ENCODE data around the gene SEL1L2.

Gene SEL1L2

DNA sequence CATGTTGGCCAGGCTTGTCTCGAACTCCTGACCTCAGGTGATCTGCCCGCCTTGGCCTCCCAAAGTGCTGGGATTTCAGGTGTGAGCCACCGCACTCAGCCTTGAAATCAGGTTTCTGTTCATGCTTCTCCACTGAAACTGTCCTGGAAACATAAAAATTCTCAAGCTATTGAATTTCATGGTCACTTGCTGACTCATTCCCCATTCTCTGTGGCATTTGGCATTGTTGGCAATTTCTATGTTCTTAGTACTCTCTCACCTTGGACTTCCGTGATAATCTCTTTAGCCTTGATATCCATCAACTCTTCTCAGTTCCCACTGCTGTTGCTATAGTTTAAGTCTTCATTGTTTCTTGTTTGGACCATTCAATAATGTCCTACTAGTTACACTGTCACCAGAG lies 6.2 kb downstream of the SEL1L2 start:
- H2AFZ ChIP-seq (ENCODE audit: low read depth), result no peak overlapping the region
- no peak overlapping the region for H3K4me2 ChIP-seq
- H4K20me1 ChIP-seq (ENCODE audit: insufficient read depth), result no peaks in the 10 kb centered on the region
- H3K79me2 ChIP-seq (ENCODE audit: insufficient read depth, low read depth), result no peaks in the 10 kb centered on the region
- no peaks in the 10 kb centered on the region for H3K36me3 ChIP-seq (ENCODE audit: insufficient read depth)
- TF ChIP-seq, protein P1, sequence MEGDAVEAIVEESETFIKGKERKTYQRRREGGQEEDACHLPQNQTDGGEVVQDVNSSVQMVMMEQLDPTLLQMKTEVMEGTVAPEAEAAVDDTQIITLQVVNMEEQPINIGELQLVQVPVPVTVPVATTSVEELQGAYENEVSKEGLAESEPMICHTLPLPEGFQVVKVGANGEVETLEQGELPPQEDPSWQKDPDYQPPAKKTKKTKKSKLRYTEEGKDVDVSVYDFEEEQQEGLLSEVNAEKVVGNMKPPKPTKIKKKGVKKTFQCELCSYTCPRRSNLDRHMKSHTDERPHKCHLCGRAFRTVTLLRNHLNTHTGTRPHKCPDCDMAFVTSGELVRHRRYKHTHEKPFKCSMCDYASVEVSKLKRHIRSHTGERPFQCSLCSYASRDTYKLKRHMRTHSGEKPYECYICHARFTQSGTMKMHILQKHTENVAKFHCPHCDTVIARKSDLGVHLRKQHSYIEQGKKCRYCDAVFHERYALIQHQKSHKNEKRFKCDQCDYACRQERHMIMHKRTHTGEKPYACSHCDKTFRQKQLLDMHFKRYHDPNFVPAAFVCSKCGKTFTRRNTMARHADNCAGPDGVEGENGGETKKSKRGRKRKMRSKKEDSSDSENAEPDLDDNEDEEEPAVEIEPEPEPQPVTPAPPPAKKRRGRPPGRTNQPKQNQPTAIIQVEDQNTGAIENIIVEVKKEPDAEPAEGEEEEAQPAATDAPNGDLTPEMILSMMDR (conservative IDR thresholded peaks at IDR 0.05; ENCODE audit: low read depth, low read length), result no peak
- no peak overlapping the region for H3K9ac ChIP-seq
- H3K27ac ChIP-seq, result no peak overlapping the region
- H3K4me3 ChIP-seq (IDR thresholded peaks at IDR 0.05; ENCODE audit: insufficient read depth, low read depth, low read length), result no peak overlapping the region
- H3K27me3 ChIP-seq (ENCODE audit: insufficient read depth, low read depth), result no peaks in the 10 kb centered on the region
- no peaks in the 10 kb centered on the region for H3K4me1 ChIP-seq (ENCODE audit: low read depth, poor library complexity, severe bottlenecking)

DNA sequence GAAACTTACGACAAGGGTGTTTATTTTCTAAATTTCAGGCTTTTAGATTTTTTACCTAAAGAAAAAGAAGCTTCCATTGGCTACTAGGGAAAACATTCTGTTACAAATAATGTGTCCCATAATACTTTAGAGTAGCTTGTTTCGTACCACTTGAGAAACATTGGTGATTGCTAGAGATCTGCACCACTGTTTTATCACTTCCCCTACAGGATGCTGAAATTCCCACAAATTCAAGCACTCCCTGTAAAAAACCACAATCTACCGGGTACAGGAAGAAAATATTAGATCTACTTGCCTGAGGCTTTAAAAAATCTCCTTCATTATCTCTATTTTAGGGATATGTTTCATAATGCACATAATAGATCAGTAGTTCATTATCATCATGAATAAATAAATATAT lies 29.9 kb downstream of the SEL1L2 start:
- Histone ChIP-seq H3K4me2 (no peak overlapping the region), H3K27me3 (ENCODE audit: insufficient read depth, low read depth) (no peaks in the 10 kb centered on the region), H3K36me3 (ENCODE audit: insufficient read depth) (no peaks in the 10 kb centered on the region), H3K27ac (no peak overlapping the region), H3K79me2 (ENCODE audit: insufficient read depth, low read depth) (no peaks in the 10 kb centered on the region), H4K20me1 (ENCODE audit: insufficient read depth) (no peaks in the 10 kb centered on the region), H2AFZ (ENCODE audit: low read depth) (no peak overlapping the region), H3K4me3 (IDR thresholded peaks at IDR 0.05; ENCODE audit: insufficient read depth, low read depth, low read length) (no peak overlapping the region), H3K9ac (no peak overlapping the region), H3K4me1 (ENCODE audit: low read depth, poor library complexity, severe bottlenecking) (no peaks in the 10 kb centered on the region)
- TF ChIP-seq, protein P1 (conservative IDR thresholded peaks at IDR 0.05; ENCODE audit: low read depth, low read length), result no peak

DNA sequence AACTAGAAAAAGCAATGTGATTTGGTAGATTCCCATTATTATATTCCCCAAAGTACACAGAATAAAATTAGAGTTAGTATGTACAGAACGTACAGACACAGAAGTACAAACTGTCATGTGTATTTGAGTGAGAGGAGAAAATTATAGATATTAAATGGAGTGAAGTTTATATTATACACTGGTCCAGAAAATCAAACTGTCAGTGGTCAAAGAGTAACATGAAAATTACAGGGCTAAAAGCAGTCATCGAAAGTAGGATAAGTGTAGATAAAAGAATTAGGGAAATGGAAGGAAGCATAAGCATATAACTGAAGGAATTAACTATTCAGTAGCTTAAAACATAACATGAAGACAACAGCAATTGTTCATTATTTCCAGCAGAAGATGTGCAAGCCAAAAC lies 30.3 kb downstream of the SEL1L2 start:
- Histone ChIP-seq H3K79me2 (ENCODE audit: insufficient read depth, low read depth) (no peaks in the 10 kb centered on the region), H2AFZ (ENCODE audit: low read depth) (no peak overlapping the region), H3K27me3 (ENCODE audit: insufficient read depth, low read depth) (no peaks in the 10 kb centered on the region), H3K4me3 (IDR thresholded peaks at IDR 0.05; ENCODE audit: insufficient read depth, low read depth, low read length) (no peak overlapping the region), H3K9ac (no peak overlapping the region), H3K36me3 (ENCODE audit: insufficient read depth) (no peaks in the 10 kb centered on the region), H3K27ac (no peak overlapping the region), H3K4me1 (ENCODE audit: low read depth, poor library complexity, severe bottlenecking) (no peaks in the 10 kb centered on the region), H4K20me1 (ENCODE audit: insufficient read depth) (no peaks in the 10 kb centered on the region), H3K4me2 (no peak overlapping the region)
- TF ChIP-seq, protein P1 (conservative IDR thresholded peaks at IDR 0.05; ENCODE audit: low read depth, low read length), result no peak

DNA sequence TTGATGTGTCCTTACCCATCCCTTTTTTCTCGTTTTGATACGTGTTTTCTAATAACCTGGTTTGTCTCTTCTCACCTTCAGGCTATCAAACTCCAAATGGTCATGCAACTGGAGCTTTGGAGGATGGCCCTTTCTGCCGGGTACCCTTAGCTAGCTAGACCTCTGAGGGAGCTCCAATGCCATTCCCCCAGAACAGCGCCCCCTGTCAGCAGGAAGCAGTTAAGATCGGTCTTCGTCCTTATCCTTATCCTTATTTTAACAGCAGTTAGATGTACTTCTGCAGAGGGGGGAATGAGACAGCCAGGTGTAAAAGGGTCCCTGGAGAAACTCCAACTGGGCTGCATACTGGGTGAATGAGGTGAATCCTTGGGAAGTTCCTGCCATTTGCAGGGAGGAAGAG lies 37.2 kb downstream of the SEL1L2 start:
- Histone ChIP-seq H3K4me2 (no peak overlapping the region), H3K4me1 (ENCODE audit: low read depth, poor library complexity, severe bottlenecking) (no peaks in the 10 kb centered on the region), H3K27ac (no peak overlapping the region), H3K4me3 (IDR thresholded peaks at IDR 0.05; ENCODE audit: insufficient read depth, low read depth, low read length) (no peak overlapping the region), H3K27me3 (ENCODE audit: insufficient read depth, low read depth) (no peaks in the 10 kb centered on the region), H3K9ac (no peak overlapping the region), H2AFZ (ENCODE audit: low read depth) (no peak overlapping the region), H4K20me1 (ENCODE audit: insufficient read depth) (no peaks in the 10 kb centered on the region), H3K79me2 (ENCODE audit: insufficient read depth, low read depth) (no peaks in the 10 kb centered on the region), H3K36me3 (ENCODE audit: insufficient read depth) (no peaks in the 10 kb centered on the region)
- TF ChIP-seq, protein P1 (conservative IDR thresholded peaks at IDR 0.05; ENCODE audit: low read depth, low read length), result no peak

DNA sequence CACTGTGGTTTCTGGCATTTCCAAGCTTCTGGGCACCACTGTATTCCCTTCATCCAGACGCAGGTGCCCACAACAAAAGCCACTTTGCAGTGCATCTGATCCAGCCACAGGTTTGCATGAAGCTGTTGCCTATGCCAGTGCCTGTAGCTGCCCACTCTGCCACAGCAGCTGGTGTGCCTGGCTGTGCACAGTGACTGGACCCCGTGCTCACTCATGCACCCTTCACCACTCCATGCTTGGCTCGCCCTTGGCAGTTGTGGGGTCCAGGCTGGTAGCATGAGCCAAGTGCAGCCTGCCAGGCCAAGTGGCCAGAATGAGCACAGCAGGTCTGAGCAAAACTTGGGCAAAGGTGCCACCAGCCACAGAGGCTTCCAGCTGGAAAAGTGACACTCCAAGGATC lies 42.7 kb downstream of the SEL1L2 start:
- H4K20me1 ChIP-seq (ENCODE audit: insufficient read depth), result no peaks in the 10 kb centered on the region
- H3K4me3 ChIP-seq (IDR thresholded peaks at IDR 0.05; ENCODE audit: insufficient read depth, low read depth, low read length), result no peak overlapping the region
- H3K27me3 ChIP-seq (ENCODE audit: insufficient read depth, low read depth), result no peaks in the 10 kb centered on the region
- no peak overlapping the region for H2AFZ ChIP-seq (ENCODE audit: low read depth)
- H3K4me2 ChIP-seq, result no peak overlapping the region
- H3K79me2 ChIP-seq (ENCODE audit: insufficient read depth, low read depth), result no peaks in the 10 kb centered on the region
- H3K9ac ChIP-seq, result no peak overlapping the region
- no peaks in the 10 kb centered on the region for H3K4me1 ChIP-seq (ENCODE audit: low read depth, poor library complexity, severe bottlenecking)
- no peak overlapping the region for H3K27ac ChIP-seq
- no peaks in the 10 kb centered on the region for H3K36me3 ChIP-seq (ENCODE audit: insufficient read depth)
- TF ChIP-seq, protein P1 (conservative IDR thresholded peaks at IDR 0.05; ENCODE audit: low read depth, low read length), result no peak
